Chondrocyte (in vitro differentiated cells): ENCODE measurements around the gene ATOSA. TPM values are rescaled to one million over a fixed set of nuclear protein-coding genes. Genes with fewer than 3 reads are reported as not detected.

ENCODE experiments used
- DNase-seq: peaks from one replicate; pipeline ENCODE4 v3.0.0; 2021; ENCODE audit warnings: mixed read lengths, low spot score
- H3K27ac Mint-ChIP-seq: one replicate; pipeline ENCODE4 v1.8.0; 2021; ENCODE audit warnings: mild to moderate bottlenecking, moderate library complexity, mixed read lengths; ENCODE audit not compliant: unreplicated experiment
- H3K27me3 Mint-ChIP-seq: 2 replicates; pipeline ENCODE4 v1.8.0; 2021; ENCODE audit warnings: low read depth, mixed read lengths
- H3K36me3 Mint-ChIP-seq: 2 replicates; pipeline ENCODE4 v1.8.0; 2021; ENCODE audit warnings: low read depth, mixed read lengths
- H3K4me1 Mint-ChIP-seq: 2 replicates; pipeline ENCODE4 v1.8.0; 2021; ENCODE audit warnings: low read depth, mild to moderate bottlenecking, mixed read lengths
- H3K4me3 Mint-ChIP-seq: one replicate; pipeline ENCODE4 v1.8.0; 2021; ENCODE audit warnings: mild to moderate bottlenecking, moderate library complexity, mixed read lengths; ENCODE audit not compliant: unreplicated experiment
- H3K9me3 Mint-ChIP-seq: 2 replicates; pipeline ENCODE4 v1.8.0; 2021; ENCODE audit warnings: low read depth, mixed read lengths
- CTCF ChIP-seq: fragments of 200-600 bp; sonication (generic); IDR thresholded peaks from 2 replicates; pipeline ENCODE4 v1.5.0; 2021; ENCODE audit warnings: antibody characterized with exemption, mild to moderate bottlenecking, moderate library complexity
- total RNA-seq: library from RNA; stranded (reverse); gene quantifications from 3 replicates; pipeline ENCODE4 v1.2.1, GENCODE V29; 2021

The ATOSA gene
- total RNA-seq, 1 donor from 2014 or later = 21.9 TPM

DNA sequence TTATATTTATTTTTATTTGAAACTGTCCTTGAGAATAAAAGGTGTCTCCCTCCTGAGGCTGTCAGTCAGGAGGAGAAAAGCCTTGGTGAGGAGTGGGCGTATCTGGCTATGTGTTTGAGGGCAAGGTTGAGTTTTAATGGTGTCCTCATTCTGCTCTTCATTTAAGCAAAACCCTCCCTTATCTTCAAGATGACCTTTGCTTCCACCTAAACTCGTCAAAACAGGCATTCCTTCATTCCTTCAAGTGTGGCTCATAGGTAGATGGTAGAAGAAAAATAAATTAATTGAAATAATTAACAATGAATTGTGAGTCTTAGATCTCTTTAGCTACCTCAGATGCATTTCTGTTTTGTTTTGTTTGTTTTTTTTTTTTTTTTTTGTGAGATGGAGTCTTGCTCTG, 39.4 kb upstream of the ATOSA start:
- no peak for TF ChIP-seq CTCF
- no peak overlapping the region for H3K4me3 Mint-ChIP-seq
- no peaks in the 10 kb centered on the region for H3K9me3 Mint-ChIP-seq
- H3K27me3 Mint-ChIP-seq = no peaks in the 10 kb centered on the region
- no peaks in the 10 kb centered on the region for H3K4me1 Mint-ChIP-seq
- no peaks in the 10 kb centered on the region for H3K36me3 Mint-ChIP-seq
- no peak for DNase-seq
- H3K27ac Mint-ChIP-seq = no peak overlapping the region

- no peaks in the 10 kb centered on the region for H3K36me3 Mint-ChIP-seq
- no peak for TF ChIP-seq CTCF
- H3K4me3 Mint-ChIP-seq = no peak overlapping the region
- H3K9me3 Mint-ChIP-seq = no peaks in the 10 kb centered on the region
- no peak for DNase-seq
- no peaks in the 10 kb centered on the region for H3K4me1 Mint-ChIP-seq
- no peak overlapping the region for H3K27ac Mint-ChIP-seq
- H3K27me3 Mint-ChIP-seq = no peaks in the 10 kb centered on the region
These were observed 38.7 kb upstream of the ATOSA start for GRCh38 chr15:52717924-52718323.

GRCh38 chr15:52717481-52717880, 38.3 kb upstream of the ATOSA start:
- Mint-ChIP-seq H3K4me1 (no peaks in the 10 kb centered on the region), H3K27ac (no peak overlapping the region), H3K4me3 (no peak overlapping the region), H3K9me3 (no peaks in the 10 kb centered on the region), H3K27me3 (no peaks in the 10 kb centered on the region), H3K36me3 (no peaks in the 10 kb centered on the region)
- no peak for DNase-seq
- TF ChIP-seq CTCF = no peak

DNA sequence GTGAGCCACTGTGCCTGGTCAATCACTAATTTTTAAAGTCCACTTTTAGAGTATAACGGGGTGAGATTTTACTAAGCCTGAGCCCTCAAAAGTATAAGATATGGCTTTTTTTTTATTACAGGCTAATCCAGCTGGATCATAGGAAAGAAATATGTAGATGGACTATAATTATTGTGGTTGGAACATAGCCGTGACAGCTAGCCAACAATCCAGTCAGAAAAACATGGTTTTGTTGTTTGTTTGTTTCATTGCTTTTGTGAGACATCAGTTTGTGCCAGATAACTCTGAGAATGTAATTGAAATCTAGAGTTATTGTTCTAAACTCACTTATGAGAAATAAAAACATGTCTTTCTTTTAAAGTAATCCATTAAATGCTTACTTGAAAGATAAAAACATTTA, 37.3 kb upstream of the ATOSA start:
- Mint-ChIP-seq H3K9me3 (no peaks in the 10 kb centered on the region), H3K4me3 (no peak overlapping the region), H3K27me3 (no peaks in the 10 kb centered on the region), H3K27ac (no peak overlapping the region), H3K36me3 (no peaks in the 10 kb centered on the region), H3K4me1 (no peaks in the 10 kb centered on the region)
- DNase-seq = no peak
- TF ChIP-seq CTCF = no peak

GRCh38 chr15:52715411-52715810, 36.2 kb upstream of the ATOSA start:
- DNase-seq = no peak
- Mint-ChIP-seq H3K4me3 (no peak overlapping the region), H3K4me1 (no peaks in the 10 kb centered on the region), H3K36me3 (no peaks in the 10 kb centered on the region), H3K27ac (no peak overlapping the region), H3K9me3 (no peaks in the 10 kb centered on the region), H3K27me3 (no peaks in the 10 kb centered on the region)
- no peak for TF ChIP-seq CTCF
